Stimulated activated CD4-positive, alpha-beta T cell treated with anti-CD3 and anti-CD28 coated beads, Interleukin-2, amount 100 ng/mL, for 48 hours (primary cell): ENCODE results near the gene MMP23B.
"Not testable (repeated sequence)": the region's sequence is repeated elsewhere in the genome, so short reads cannot be mapped to it uniquely, and the experiment has no call there.

Experiments
- DNase-seq, 2 donors: peaks; one replicate each; pipeline ENCODE4 v3.0.0-alpha.2; 2020

Gene MMP23B

DNA sequence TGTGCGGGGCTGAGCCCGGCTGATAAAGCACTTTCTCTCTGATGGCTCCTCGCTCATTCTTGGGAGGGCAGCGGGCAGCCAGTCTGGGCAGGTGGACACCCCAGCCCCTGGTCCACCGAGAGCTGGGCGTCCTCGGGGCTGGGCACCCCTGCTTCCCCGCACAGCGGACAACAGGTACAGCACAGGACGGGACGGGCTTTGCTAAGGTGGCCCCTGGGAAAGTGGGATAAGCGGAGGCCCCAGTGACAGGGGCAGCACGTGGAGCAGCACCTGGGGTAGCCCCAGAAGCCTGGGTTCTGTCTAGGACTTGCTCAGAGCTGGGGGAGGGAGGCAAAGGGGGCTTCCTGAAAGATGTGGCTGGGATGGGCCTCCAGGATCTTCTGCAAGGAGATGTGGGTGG lies 2.6 kb downstream of the MMP23B start:
- DNase-seq: not testable (repeated sequence)

- not testable (repeated sequence) for DNase-seq
These were observed 4.9 kb downstream of the MMP23B start for GRCh38 chr1:1636621-1637478.

- not testable (repeated sequence) for DNase-seq
These were observed 5.5 kb downstream of the MMP23B start for GRCh38 chr1:1637479-1637875.

DNA sequence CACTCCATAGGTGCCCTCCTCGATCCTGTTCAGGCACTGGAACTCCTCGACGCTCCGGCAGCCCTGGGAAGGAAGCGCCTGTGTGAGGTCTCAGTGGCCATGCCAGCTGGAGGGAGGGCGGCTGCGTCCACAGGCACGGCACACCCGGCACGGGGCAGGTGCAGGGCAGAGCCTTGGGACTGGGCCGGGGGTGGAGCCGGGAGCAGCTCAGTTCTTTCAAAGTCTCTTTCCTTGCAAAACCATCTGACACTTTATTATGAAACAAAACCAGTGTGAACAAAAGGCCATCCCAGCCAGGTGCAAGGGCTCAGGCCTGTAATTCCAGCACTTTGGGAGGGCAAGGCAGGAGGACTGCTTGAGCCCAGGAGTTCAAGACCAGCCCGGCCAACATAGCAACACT lies 6.6 kb downstream of the MMP23B start:
- not testable (repeated sequence) for DNase-seq

DNA sequence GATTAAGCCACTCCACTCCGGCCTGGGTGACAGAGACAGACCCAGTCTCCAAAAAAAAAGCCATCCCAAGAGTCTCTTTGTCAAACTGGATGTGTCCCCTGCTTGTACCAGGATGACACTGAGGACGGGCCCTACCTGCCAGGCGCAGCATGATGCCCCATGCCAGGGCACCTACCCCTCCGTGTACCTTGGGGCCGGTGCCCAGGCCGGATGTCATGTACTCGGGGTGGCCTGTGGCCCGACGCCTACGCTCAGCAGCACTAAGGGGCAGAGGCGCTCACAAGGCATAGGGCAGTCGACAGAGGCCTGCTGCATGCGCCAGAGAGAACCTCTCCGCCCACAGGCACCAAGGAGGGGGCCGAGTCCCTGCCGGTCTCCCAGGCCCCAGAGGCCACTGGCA lies 7.4 kb downstream of the MMP23B start:
- not testable (repeated sequence) for DNase-seq

DNA sequence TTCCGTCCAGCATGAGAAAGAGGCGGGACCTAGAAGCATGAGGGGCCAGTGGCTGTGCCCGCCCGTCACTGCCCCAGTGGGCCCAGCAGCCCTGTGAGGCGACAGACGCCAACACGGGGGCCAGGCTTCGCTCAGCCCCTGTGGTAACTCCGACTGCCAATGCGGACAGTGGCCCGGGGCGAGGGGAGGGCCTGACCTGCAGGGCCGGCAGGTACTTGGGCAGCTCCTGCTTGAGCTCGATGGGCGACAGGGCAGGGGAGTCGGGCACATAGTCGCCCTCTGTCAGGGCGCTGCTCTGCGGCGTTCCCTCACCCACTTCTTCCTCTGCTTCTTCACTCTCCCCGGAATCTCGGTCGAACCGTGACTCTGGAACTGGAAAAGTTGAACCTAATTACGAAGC lies 8.1 kb downstream of the MMP23B start:
- not testable (repeated sequence) for DNase-seq

DNA sequence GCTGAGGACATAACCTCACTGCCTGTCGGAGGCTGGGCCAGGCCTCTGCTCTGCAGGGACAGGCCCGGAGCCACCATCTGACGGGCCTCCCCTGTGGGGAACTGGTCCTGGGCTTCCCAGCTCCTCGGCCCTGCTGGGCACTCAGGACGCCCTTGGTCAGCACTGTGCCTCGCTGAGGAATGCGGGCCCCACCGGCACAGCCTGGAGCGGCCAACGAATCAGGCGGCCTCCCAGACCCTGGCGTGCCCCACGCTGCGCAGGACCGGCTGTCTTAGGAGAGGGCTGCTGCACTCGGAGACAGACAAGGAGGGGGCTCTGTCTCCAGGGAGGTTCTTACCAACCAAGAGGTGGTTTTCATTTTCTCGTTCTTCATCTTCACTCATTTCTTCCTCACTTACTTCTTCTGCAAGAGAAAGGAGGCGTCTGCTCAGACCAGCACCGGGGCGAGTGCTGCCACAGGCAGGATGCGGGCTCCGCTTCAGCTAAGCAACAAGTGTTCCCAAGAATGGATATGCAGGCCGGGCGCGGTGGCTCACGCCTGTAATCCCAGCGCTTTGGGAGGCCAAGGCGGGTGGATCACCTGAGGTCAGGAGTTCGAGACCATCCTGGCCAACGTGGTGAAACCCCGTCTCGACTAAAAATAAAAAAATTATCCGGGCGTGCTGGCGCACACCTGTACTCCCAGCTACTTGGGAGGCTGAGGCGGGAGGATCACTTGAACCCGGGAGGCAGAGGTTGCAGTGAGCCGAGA lies 8.9 kb downstream of the MMP23B start:
- DNase-seq: not testable (repeated sequence)

DNA sequence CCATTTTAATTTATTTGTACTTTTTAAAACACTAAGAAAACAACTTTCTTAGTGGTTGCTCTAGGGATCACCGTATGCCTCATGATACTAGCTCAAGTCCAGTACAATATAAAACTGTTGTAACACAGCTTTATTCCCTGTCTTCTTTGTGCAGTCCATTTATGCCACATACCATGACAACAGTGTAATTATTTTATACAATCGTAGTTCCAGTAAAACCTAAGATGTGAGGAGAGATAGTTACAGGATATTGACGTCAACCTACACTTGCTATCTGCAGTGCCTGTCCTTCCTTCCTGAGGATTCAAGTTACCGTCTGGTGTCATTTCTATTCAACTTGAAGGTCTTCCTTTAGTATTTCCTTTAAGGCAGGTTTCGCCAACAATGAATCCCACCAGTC lies 14.4 kb downstream of the MMP23B start:
- not testable (repeated sequence) for DNase-seq

GRCh38 chr1:1647567-1648241 lies 15.7 kb downstream of the MMP23B start:
- DNase-seq: not testable (repeated sequence)

DNA sequence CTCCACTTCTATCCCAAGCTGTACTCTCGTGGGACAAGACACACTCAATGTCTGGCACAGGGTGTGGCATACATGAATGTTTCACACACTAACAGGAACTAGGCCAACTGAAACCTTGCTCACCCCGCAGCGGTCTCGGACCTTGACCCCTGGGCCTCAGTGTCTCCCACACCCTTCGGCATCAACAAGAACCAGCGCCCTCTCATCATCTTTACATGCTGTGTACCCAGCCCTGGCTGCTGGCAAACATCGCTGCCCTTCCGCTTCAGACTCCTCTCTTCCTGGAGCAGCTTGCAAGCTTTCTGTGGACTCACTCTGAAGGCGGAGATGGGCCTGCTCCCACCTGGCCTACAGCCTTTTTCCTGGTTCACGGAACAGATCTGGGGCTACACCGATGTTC lies 16.3 kb downstream of the MMP23B start:
- DNase-seq: not testable (repeated sequence)

DNA sequence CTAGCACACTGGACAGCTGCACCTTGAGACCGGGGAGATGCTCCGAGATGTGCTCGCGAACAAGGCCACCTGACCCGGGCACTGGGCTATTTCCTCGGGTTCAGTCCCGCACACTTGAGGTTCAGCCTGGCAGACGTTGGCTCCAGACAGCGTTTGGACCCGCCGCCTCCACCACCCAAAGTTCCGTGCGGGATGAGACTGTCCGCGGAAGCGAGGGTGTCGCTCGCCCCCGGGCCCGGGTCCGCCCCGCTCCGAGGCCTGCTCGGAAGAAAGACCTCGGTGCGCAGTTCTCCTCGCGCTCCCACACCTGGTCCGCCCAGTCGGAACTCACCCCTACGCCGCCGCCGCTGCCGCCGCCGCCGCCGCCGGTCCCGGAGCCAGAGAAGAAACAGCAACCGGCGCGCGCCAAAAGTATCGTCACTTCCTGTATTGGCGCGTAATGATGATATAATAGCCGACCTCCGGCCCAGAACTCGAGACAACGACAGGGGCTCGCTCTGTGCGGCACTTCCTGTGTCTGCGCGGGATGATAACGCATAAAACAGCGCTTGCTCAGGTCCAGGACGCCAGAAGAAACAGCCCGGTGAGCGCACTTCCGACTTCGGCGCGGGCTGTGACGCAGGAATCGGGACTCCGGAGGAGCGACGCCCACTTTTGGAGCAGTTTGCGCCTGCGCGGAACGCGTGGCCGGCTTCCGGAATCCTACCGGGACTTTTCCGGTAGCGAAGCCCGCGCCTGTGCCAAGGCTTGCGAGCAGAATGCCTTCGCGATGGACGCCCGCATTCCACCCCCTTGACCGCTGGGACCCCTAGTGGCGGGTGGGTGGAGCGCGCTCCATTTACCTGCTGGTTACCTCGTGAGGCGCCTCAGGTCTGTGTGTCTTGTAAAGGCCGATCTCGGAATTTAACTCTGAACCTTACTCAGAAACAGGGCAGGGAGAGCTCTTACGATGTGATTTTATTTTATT lies 26.9 kb downstream of the MMP23B start, which contains the start of gene CDK11B:
Gene CDK11B, minus strand, starts transcription at position 422 of the 967 bp plus-strand sequence. CDS start 1,519 bp downstream, outside the sequence.
- DNase-seq: peak; percentile 88 to 100

DNA sequence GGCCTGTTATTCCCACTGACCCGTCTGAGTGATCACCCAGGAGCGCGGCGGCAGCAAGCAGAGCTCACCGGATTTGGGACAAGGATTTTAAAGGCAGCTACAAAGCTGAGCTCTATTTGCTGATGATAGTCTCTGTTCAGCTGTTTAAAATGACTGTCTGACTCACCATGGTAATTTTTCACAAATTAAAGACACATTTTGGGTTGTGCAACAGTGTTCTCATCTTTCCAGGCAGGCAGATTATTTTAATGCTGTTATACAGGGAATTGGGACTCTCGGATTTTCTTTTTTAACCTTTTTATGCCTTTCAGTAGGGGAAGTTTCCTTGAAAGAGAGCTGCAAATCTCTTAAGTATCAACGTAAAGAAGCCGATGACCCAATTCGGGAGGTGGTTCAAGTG lies 30.4 kb downstream of the MMP23B start:
- not testable (repeated sequence) for DNase-seq

- not testable (repeated sequence) for DNase-seq
These were observed 31.0 kb downstream of the MMP23B start for GRCh38 chr1:1662830-1663560.

GRCh38 chr1:1664318-1664717 lies 32.3 kb downstream of the MMP23B start:
- DNase-seq: not testable (repeated sequence)

DNA sequence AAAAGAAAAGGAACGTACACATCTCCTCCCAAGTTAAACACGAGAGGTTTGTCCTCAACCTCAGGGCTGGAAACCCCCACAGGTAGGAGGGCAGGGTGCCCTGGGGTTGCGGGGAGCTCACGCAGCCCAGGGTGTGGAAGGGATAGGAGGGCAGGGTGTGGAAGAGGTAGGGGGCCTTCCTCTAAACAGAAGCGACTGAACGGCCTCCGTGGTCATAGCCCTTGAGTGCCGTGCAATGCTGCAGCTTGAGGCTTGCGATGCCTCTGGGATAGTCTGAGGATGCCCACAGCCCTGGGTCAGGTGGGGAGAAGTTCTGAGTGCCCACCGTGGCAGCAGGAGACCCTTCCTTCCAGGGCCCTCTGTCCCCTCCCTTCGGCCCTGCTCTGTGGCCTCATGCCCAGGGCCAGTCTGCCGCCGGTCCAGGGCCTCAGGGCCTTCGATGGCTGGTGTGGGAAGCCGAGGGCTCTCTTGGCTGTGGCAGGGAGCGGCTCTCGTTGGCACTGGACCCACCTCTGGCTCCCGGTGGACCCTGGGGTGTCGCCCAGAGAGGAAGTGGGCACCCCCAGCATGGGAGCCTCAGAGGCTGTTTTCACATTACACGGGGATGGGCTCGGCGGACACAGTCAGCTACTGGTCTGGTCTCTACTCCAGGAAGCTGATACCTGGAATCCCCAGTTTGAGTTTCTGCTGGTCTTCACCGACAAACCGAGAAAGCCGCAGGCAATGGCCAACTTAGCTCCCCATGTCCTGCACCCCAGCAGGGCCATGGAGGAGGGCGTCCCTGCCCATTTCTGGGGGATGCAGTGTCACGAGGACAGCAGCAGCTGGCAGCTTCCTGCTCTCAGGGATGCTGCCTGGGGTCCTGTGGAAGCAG lies 33.2 kb downstream of the MMP23B start:
- no peak for DNase-seq

DNA sequence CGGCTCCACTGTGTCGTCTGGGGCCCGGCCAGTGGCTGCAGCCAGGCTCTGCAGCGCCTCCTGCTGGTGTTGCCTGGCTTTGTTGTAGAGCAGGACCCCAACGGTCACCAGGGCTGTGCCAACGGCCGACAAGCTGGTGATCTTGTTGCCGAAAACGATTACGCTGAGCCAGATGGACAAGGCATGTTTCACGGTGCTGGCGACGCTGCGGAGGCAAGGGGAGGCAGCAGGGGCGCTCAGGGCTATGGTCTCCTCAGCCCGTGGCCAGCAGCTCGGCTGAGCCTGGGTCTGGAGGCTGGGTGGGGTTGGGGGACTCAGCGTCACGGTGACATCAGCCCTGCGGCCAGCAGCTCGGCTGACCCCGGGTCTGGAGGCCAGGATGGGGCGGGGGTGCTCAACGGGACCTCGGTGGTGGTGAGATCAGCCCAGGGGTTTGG lies 33.9 kb downstream of the MMP23B start:
- DNase-seq: peak; percentile 36 to 56

DNA sequence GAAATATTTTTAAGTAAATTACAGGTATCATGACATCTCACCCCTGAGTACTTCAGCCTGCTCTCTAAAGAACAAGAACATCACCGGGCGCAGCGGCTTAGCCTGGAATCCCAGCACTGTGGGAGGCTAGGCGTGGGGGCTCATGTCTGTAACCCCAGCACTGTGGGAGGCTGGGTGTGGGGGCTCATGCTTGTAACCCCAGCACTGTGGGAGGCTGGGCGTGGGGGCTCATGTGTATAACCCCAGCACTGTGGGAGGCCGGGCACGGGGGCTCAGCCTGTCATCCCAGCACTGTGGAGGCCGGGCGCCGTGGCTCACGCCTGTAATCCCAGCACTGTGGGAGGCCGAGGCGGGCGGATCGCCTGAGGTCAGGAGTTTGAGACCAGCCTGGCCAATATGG lies 34.6 kb downstream of the MMP23B start:
- DNase-seq: no peak

GRCh38 chr1:1669468-1670440 lies 37.8 kb downstream of the MMP23B start:
- DNase-seq: no peak

GRCh38 chr1:1670866-1671265 lies 38.9 kb downstream of the MMP23B start:
- DNase-seq: no peak
